NOMO-1 treated with dmso at 0.1 percent for 144 hours (cell line): ENCODE results near the gene CHST11.
"Not testable (repeated sequence)": the region's sequence is repeated elsewhere in the genome, so short reads cannot be mapped to it uniquely, and the experiment has no call there.

Source experiments
- DNase-seq: peaks from one replicate; lab custom pipeline; 2025; ENCODE audit not compliant: unreplicated experiment; lab: John Stamatoyannopoulos, UW

The CHST11 gene

DNA sequence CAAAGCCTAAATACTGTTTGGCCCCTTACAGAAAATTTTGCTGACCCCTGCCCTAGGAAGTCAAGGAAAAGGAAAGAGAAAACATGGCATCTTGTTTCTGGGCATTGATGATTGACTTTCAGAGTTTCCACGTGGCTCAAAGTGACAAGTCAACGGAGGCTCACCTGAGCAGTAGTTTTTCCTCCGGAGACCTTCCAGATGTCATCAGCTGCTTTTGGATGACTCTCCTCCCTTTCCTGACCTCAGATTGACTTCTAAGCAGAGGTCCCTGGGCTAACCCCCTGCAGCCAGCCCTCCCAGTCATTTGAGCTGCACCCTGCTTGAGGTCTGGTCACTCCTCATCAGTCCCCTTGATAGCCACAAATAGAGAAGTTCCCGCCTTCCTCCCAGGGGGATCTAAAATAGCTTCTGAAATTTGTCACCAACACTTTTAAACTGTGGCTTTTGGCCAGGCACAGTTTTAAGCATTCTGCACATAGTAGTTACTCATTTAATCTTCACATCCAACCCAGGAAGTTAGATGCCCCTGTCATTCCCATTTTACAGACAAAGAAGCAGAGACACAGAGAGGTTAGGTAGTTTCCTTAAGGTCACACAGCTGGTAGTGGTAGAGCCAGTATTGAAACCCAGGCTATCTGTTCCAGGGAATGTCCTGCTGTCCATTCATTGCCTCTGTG lies 143.4 kb downstream of the CHST11 start:
- no peak for DNase-seq

DNA sequence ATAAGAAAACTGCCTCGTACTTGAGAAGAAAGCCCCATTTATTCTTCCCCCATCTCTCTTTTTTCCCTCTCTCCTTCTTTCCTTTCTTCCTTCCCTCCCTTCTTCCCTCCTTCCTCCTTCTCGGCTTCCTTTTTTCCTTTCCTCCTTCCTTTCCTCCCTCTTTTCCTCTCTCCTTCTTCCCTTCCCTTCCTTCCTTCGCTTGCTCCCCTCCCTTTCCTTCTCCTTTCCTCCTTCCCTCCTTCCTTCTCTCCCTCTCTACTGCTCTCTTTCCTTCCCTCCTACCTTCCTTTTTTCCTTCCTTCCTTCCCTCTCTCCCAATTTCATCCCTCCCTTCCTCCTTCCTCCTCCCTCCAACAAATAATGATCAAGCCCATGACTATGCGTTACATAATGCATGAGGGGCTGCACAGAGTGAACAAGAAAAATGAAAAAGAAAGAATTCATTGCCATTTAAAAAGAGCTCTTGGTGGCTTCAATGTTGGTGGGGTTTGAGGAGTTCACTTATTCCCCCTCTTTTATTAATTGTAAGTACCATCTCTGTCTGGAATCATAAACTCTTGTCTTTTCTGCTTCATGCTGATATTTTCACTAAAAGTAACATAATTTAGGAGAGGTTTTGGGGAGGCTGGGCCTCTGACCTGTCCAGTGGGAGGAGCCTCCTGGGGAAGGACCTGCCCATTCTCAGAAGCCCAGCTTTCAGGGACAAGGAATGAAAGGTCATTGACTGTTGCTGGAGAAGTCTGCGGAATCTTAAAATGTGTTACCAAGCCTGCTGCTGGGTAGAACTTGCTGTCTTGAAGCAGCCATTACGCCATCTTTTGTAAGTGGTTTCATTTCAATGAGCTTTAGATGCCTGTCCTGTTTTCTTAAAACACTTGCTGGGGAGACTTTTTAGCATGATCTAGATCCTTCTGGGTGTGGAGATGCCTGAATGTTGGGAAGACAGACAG lies 144.3 kb downstream of the CHST11 start:
- DNase-seq: no peak

- no peak for DNase-seq
These were observed 145.7 kb downstream of the CHST11 start for GRCh38 chr12:104602406-104602805.

- DNase-seq: no peak
These were observed 146.1 kb downstream of the CHST11 start for GRCh38 chr12:104602896-104603295.

DNA sequence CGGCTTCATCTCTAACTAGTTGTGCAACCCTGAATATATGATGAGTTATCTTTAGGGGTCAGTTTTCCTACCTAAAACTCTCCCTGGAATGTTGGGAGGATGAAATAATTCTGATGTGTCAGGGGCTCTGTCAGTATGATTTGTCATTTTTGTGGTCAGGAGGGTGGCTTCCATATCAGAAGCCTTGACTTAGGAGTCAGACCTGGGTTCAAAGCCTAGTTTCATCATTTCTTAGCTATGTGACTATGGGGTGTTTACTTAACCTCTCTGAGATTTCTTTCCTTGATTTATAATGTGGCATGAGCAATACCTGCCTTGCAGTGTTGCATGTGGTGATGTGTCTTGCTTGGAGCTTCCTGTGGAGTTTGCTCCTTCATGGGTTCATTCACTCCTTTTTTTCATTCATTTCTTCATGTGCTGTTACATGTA lies 146.8 kb downstream of the CHST11 start:
- DNase-seq: no peak

DNA sequence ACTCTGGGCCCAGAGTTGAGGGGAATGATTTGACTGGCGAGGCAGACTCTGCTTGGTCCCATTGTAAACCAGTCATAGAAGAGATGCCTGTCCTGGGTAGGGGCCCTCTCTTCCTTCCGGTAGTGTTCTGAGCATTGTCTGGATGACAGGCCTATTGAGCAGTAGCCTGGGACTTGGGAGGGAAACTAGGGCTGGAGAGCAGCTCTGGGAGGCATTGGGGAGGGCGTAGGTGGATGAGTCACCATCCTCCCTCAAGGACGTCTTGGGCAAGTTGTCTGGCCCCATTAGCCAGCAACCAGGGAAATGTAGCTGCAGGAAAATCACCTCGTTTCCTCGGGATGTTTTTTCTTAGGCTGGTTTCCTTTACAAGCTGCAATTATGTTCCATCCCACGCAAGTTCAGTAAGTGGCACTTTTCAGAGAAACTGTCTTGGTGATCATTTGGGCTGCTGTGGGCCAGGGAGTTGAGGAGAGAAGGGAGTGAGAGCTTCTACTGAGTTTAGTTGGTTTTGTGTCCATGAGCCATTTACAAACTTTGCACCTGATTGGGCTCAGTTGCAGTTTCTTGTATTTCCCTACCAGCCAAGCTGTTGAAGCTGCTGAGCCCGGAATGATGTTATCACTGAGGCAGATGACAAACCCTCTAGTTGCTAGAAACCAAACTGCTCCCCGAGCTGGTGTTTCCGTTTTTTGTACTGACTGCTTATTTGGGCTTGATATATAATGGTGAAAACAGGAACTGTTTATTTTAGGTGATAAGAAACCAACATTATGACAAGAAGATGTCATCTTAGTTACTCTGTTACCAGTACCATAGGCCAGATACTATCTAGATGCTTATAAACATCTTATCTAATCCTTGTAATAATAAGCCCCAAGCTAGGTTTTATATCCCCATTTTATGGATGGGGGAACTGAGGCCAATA lies 147.6 kb downstream of the CHST11 start:
- DNase-seq: peak; percentile 74

DNA sequence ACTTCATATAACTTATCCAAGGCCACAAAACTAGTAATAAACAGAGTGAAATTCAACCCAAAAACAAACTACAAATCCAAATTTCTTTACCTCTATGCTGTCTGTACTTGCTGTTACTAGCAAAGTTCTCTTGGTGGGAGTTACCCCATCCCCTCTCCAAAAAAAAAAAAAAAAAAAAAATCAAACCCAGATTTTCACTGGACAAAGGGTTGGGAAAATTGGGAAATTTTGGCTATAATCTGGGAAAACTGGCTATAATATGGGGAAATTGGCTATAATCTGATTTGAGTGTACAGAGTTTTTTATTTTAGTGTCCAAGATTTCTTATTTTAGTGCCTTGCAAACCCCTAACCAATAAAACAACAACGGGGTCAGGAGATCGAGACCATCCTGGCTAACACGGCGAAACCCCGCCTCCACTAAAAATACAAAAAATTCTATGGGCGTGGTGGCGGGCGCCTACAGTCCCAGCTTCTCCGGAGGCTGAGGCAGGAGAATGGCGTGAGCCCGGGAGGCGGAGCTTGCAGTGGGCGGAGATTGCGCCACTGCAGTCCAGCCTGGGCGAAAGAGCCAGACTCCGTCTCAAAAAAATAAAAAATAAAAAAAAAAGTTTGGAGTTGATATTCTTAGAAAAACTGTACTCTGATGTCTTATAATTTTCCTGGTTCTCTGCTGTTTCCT lies 148.4 kb downstream of the CHST11 start:
- DNase-seq: no peak

DNA sequence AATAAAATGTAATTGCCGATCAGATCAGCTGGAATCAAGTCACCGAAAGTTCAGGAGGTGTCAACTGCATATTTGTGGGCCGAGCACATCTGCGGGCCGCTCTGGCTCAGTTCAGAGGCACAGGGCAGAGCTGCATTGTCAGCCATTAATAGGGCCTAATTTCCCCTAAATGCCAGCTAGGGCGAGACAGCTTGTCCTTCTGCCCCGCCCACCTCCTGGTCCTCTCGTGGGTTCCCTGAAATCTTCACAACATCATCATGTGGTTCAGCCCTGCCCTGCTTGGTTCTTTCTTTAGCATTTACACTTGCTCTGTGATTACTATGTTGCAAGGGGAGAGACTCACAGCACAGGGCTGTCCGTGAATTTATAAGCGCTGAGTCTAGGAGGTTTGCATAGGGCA lies 148.9 kb downstream of the CHST11 start:
- DNase-seq: peak; percentile 52

- no peak for DNase-seq
These were observed 152.2 kb downstream of the CHST11 start for GRCh38 chr12:104608998-104609397.

GRCh38 chr12:104609445-104609844 lies 152.7 kb downstream of the CHST11 start:
- no peak for DNase-seq

DNA sequence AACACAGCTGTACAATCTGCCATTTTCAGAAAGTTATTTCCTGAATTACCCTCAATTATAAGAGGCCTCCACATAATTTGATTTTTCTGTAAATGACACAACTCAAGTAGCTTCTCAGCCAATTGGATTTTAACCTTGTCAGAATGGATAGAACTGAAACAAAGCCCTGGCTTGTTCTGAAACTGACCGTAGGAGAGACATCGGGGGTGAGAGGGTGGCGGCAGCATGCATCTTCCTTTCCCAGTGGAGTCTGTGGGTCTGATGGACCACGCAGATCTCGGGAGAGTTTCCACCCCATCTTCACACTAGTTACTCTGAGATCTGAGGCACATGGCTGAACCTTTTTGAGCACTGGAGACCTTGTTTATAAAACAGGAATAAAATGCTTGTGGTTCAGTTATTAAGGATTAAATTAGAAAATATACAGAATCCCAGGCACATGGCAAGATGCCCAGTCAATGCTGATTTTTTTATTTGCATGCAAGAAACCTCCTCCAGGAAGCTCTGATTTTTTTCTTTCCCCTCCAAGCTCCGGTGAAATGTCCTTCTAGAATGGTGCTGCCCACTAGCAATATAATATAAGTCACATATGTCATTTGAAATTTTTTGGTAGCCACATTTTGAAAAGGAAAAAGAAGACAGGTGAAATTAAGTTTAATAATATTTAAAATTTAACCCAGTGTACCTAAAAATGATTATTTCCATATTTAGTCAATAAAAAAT lies 153.9 kb downstream of the CHST11 start:
- no peak for DNase-seq

GRCh38 chr12:104611671-104612070 lies 154.9 kb downstream of the CHST11 start:
- no peak for DNase-seq

GRCh38 chr12:104613372-104613771 lies 156.6 kb downstream of the CHST11 start:
- not testable (repeated sequence) for DNase-seq

DNA sequence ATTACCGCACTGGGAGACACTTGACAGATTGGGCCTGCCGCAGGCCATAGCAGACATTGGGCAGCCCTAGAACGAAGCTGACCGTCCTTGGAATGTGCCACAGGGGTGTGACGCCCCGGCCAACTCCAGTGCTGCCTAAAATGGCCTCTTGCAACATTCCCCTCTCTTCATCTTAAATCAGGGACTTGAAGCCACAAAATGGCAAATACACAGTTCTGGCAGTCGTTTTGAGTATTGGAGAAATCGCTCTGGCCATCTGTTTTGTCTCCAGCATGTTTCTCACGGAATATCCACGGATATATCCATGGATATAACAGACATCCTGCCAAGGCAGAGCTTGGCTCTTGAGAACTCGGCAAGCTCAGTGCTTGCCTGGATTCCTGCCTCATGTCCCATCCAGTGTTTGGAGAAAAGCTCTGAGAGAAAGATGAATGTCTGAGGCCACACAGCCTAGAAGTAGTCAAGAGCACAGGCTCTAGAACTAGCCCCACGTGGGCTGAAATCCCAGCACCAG lies 158.4 kb downstream of the CHST11 start:
- no peak for DNase-seq

- no peak for DNase-seq
These were observed 161.9 kb downstream of the CHST11 start for GRCh38 chr12:104618691-104619090.

- no peak for DNase-seq
These were observed 162.6 kb downstream of the CHST11 start for GRCh38 chr12:104619305-104619704.

- DNase-seq: no peak
These were observed 164.2 kb downstream of the CHST11 start for GRCh38 chr12:104620837-104621531.

DNA sequence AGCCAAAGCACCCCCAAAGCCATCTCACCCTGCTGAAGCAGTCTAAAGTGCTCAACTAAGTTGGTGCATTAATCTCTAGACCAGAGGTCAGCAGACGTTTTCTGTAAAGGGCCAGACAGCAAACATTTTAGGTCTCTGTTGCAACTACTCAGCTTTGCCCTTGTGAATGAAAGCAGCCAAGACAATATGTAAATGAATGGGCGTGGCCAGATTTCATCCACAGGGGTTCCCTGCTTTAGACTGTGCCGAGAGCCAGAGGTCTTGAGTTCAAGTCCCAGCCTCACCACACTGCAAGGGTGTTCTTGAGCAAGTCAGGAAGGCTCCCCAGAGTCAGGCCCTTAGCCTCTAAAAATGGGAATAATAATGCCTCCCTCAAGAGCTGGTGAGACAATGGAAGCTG lies 166.2 kb downstream of the CHST11 start:
- no peak for DNase-seq

GRCh38 chr12:104623883-104624282 lies 167.1 kb downstream of the CHST11 start:
- DNase-seq: no peak
